DMS79 treated with DMSO at 0.1 percent for 48 hours (cell line): ENCODE measurements around the gene NUTM2G.
"Not testable (repeated sequence)": the region's sequence is repeated elsewhere in the genome, so short reads cannot be mapped to it uniquely, and the experiment has no call there.

Experiments
- DNase-seq: peaks from one replicate; lab custom pipeline; 2025; lab: John Stamatoyannopoulos, UW

NUTM2G gene

DNA sequence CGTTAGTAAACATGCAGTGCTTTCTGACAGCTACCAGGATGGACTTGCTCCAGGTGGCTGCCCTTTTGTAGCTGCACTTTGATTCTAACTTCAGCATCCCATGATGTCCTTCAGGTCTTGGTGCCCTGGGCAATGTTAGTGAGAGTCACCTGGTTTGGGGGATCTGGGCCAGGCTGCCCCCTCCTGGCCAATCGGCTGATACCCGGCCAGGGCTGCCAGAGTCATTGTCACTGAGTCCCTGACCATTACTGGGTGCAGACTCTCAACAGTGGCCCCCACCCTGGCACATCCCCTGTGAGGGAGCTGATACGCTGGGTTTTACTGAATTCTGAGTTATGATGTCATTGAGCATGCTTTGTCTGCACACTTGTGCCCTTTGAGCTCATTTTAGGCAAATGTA is 13.5 kb downstream of the NUTM2G start:
- not testable (repeated sequence) for DNase-seq

DNA sequence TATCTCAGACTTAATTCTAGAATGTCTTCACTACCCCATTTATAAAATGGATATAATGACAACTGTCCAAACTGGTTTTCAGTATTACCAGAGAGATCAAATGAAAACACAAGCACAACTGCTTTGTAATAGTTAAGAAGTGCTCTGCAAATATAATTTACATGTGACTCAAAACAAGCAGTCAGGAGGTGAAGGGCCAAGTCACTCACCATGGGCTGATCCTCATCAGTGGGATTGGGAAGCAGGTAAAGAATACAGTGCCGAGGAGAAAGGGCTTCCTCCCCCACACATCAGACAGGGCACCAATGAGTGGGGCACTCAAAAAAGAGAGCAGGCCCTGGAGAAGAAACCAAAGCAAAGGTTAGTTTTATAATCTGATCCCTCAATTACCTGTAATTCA is 20.7 kb downstream of the NUTM2G start:
- DNase-seq, result not testable (repeated sequence)

DNA sequence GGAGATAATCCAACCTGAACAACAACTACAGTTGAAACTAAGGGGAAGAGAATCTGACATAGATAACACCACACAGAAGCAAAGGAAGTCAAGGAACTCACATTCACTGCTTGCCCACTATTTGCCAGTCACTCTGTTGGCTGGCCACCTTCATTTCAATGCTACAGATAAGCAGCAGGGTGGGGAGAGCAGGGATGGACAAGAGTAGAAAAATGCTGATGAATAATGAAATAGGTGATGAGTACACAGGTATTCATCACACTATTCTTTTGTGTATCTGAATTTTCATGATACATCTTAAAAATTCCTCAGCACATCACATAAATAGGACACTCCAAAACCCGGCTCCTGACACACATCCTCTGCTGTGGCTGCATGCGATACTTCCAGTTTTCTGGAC is 21.9 kb downstream of the NUTM2G start:
- not testable (repeated sequence) for DNase-seq

DNA sequence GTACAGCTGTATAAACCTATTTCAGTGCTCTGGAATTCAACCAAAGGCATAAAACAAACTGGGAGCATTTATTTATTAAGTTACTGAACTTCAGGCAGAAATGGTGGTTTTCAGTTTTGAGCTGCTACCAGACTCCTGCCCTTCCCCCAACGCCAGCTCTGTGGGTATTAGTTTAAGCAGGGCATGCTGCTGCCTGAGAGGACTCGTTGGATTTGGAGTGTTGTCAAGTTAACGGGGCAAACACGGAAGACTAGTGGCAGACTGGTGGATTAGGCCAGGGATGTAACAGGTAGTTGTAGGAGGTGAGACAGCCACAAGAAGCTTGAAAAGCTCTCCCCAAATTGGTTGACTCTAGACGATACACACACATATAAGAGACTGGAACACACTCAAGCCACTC is 38.9 kb downstream of the NUTM2G start:
- DNase-seq, result not testable (repeated sequence)

DNA sequence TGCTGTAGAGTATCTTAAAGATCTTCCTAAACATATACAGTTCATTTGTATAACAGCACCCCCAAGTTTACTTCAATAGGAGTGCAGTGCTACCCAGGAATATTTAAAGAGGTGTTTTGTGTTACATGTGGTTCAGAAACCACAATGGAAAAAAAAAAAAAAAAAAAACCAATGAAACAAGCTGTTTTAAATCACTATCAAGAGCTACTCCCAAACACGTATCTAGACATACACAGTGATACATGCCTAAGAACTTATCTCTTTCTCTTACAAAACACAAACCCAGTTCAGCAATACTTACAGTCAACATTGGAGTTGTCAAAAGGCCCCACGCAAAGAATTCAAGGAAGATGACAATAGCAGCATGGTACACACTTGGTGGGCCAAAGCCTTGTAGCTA is 43.9 kb downstream of the NUTM2G start:
- not testable (repeated sequence) for DNase-seq

DNA sequence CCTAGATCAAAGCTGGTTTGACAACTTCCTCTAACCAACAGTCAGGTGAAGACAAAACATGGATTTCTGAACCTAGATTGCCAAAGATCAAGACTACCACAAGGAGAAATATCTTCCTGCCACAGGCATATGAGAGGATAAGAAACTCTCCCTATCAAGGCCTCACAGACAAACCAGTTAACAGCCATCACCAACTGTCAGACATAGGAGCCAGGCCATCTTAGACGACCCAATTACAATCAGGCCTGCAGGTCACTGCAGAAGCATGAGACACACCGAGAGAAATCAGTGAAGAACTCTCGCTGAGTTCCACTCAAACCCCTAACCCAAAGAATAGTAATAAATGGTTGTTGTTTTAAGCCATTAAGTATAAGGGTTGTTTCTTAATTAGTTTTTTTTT is 45.4 kb downstream of the NUTM2G start:
- not testable (repeated sequence) for DNase-seq

DNA sequence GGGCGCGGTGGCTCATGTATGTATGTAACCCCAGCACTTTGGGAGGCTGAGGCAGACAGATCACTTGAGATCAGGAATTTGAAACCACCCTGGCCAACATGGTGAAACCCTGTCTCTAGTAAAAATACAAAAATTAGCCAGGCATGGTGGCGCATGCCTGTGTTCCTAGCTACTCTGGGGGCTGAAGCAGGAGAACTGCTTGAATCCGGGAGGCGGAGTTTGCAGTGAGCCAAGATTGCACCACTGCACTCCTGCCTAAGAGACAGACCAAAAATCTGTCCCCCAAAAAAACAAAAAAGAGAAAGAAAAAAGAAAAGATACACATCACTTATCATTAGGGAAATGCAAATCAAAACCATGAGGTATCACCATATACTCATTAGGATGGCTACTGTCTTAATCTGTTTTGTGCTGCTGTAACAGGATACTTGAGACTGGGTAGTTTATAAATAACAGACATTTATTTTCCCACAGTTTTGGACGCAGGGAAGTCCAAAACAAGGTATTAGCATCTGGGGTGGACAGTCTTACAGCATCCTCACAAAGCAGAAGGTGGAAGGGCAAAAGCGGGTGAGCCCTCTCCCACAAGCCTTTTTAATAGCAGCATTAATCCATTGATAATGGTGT is 55.0 kb downstream of the NUTM2G start:
- not testable (repeated sequence) for DNase-seq

DNA sequence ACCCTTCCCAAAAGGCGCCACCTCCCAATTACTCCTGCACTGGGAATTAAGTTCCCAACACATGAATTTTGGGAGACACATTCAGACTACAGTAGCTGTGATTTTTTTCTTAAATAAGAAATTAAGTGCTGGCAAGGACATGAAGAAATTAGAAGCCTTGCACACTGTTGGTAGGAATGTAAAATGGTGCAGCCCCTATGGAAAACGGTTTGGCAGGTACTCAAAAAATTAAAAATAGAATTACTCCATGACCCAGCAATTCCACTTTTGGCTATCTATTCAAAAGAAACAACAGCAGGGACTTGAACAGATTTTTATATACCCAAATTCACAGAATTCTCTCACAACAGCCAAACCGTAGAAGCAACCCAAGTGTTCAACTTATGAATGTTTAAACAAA is 55.5 kb downstream of the NUTM2G start:
- DNase-seq, result not testable (repeated sequence)

DNA sequence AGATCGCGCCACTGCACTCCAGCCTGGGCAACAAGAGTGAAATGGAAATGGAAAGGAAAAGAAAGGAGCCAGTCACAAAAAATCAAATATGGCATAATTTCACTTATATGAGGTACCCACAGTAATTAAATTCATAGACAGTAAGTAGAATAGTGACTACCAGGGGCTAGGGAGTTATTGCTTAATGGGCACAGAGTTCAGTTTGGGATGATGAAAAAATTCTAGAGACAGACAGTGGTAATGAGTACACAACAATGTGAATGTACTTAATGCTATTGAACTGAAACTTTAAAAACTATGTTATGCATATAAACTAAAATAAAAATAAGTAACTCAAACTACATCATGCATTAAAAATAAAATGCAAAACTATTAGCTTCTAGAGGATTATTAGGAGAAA is 56.2 kb downstream of the NUTM2G start:
- not testable (repeated sequence) for DNase-seq
